Spleen (tissue), 11 donors: ENCODE results near the gene COBLL1. TPM values are rescaled to one million over a fixed set of nuclear protein-coding genes. Genes with fewer than 3 reads are reported as not detected.

ENCODE experiments used
- DNase-seq: peaks from one replicate; pipeline ENCODE4 v3.0.0-alpha.2; 2020
- H3K27ac ChIP-seq, 8 donors: fragments of 200-600 bp; sonication (generic) in 7 of 8; 1 replicate in 4 of 8; 2 replicates in 4 of 8; pipeline versions ENCODE4 v1.5.0 to v1.8.0; 2016 to 2021; ENCODE audit warnings: inconsistent platforms in 4 of 8, mild to moderate bottlenecking in 4 of 8, moderate library complexity in 1 of 8
- H3K27me3 ChIP-seq, 7 donors: fragments of 200-600 bp; sonication (generic) in 6 of 7; replicated peaks in 1 of 7; 1 replicate in 4 of 7; 2 replicates in 3 of 7; pipeline versions ENCODE4 v1.5.0 to v1.8.0; 2016 to 2021; ENCODE audit warnings: inconsistent platforms in 3 of 7, mild to moderate bottlenecking in 1 of 7
- H3K36me3 ChIP-seq, 6 donors: fragments of 200-600 bp; sonication (generic) in 5 of 6; 1 replicate in 4 of 6; 2 replicates in 2 of 6; pipeline versions ENCODE4 v1.5.0 to v1.8.0; 2016 to 2021; ENCODE audit warnings: inconsistent platforms in 2 of 6
- H3K4me1 ChIP-seq, 6 donors: fragments of 200-600 bp; sonication (generic) in 5 of 6; 1 replicate in 3 of 6; 2 replicates in 3 of 6; pipeline versions ENCODE4 v1.5.0 to v1.8.0; 2016 to 2021; ENCODE audit warnings: inconsistent platforms in 3 of 6
- H3K4me3 ChIP-seq, 8 donors: fragments of 200-600 bp; sonication (generic) in 7 of 8; 1 replicate in 4 of 8; 2 replicates in 4 of 8; pipeline versions ENCODE4 v1.5.0 to v1.8.0; 2016 to 2021; ENCODE audit warnings: inconsistent platforms in 4 of 8, mild to moderate bottlenecking in 4 of 8, moderate library complexity in 2 of 8
- H3K9me3 ChIP-seq, 8 donors: fragments of 200-600 bp; sonication (generic) in 7 of 8; 1 replicate in 4 of 8; 2 replicates in 4 of 8; pipeline versions ENCODE4 v1.5.0 to v1.8.0; 2016 to 2021; ENCODE audit warnings: inconsistent platforms in 4 of 8
- CTCF ChIP-seq, 11 experiments: fragments of 200-600 bp in 7 of 11; fragments of 450-650 bp in 4 of 11; sonication (generic) in 4 of 11; IDR thresholded peaks in 8 of 11; conservative IDR thresholded peaks in 3 of 11; 1 replicate in 7 of 11; 2 replicates in 4 of 11; pipeline versions ENCODE4 v1.4.0 to v1.8.0; 2016 to 2021; ENCODE audit warnings: antibody characterized with exemption in 11 of 11, inconsistent platforms in 4 of 11, mild to moderate bottlenecking in 1 of 11
- POLR2A ChIP-seq, 3 donors: fragments of 450-650 bp; IDR thresholded peaks; one replicate each; pipeline ENCODE4 v1.5.1; 2017; ENCODE audit warnings: antibody characterized with exemption in 3 of 3, mild to moderate bottlenecking in 1 of 3
- POLR2AphosphoS5 ChIP-seq, 3 donors: sonication (generic); formaldehyde crosslinking; IDR thresholded peaks; one replicate each; pipeline ENCODE4 v1.5.1; 2017; ENCODE audit warnings: antibody characterized with exemption in 3 of 3
- WGBS, 5 donors: extraction: QIAGEN DNeasy Blood & Tissue Kit in 3 of 5; methylation state at CpG; one replicate each; pipeline versions ENCODE4 v1.1.5 to v1.1.7; 2013 to 2018; 5-methylcytosine and 5-hydroxymethylcytosine counted together
- intact Hi-C: fragments of 100-400 bp; cut with DNase I; formaldehyde crosslinking; loops from one replicate; pipeline ENCODE4 v1.15.0; 2023; ENCODE audit warnings: low total_unique reads
- polyA plus RNA-seq, 3 donors: library from polyadenylated mRNA; stranded (reverse); fragments of 200-250 nt; gene quantifications; one replicate each; pipeline ENCODE4 v1.2.1, GENCODE V29; 2013
- total RNA-seq, 7 donors: library from RNA; depleted of rRNA in 3 of 7; stranded (reverse); fragments of >200 nt in 3 of 7; fragmentation: NEBNext Ultra II Directional in 4 of 7; extraction: Animal tissue kit (Norgen Biotek cat#: 25700) in 4 of 7; gene quantifications; one replicate each; pipeline versions ENCODE4 v1.1.0 to v1.2.1, GENCODE V29; 2016 to 2021
- donor health status: healthy with polysubstance abuse.
- donor health status: DM: no; HTN: no; CAD: no; lungs with moderate emphysema.
- donor health status: DM: no; HTN: no; CAD: no.
- donor health status: Bipolar disorder and iron deficiency.
- donor health status: healthy.
- donor health status: DM: no; HTN: no; CAD: no.
- donor health status: DM: yes; HTN: yes; CAD: no.

Gene COBLL1
- total and polyA plus RNA-seq, 10 donors: 6.4 to 86.8 (median 49.9) TPM

DNA sequence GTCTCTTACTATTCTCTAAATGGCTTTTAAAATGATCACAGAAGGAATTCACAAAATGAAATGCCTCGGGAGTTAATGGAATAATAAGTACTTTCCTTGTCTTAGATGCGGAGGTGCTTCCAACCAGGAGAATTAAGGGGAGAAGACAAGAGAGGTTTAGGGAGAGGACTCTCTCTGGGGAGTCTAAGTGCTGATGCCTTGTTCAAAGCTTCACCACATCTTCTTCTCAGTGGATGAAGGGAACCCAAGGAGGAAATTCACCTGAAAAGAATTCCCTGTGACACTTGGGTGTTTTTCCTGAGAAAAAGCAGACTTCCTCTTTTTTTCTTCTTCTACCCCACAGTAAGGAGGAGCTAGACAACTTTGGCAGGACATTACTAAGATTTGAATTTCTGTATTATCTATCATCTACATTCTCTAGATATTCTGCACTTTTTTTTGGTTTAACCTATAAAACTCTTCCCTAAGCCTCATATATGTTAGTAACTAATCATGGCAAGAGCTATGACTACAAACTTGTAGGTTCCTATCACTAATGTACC lies 150.2 kb downstream of the COBLL1 start:
- no peak overlapping the region for H3K4me3 ChIP-seq
- 89 to 97% (median 92%) methylated on average over 2 of the region's 2 CpGs for WGBS, 5 donors
- no peaks in the 10 kb centered on the region for H3K27me3 ChIP-seq
- TF ChIP-seq POLR2AphosphoS5 (IDR thresholded peaks at IDR 0.05) (no peak), CTCF (IDR thresholded peaks at IDR 0.05 in 8 of 11, conservative IDR thresholded peaks at IDR 0.05 in 3 of 11) (no peak), POLR2A (IDR thresholded peaks at IDR 0.05) (no peak)
- no peaks in the 10 kb centered on the region for H3K4me1 ChIP-seq
- peaks cover 0 to 83% (median 12%) of the 10 kb centered on the region in 6 donors for H3K36me3 ChIP-seq
- no peak overlapping the region for H3K27ac ChIP-seq
- DNase-seq: no peak
- intact Hi-C loops: no loop called here
- no peaks in the 10 kb centered on the region for H3K9me3 ChIP-seq

GRCh38 chr2:164690361-164690760 lies 151.3 kb downstream of the COBLL1 start:
- no peak for TF ChIP-seq POLR2AphosphoS5 (IDR thresholded peaks at IDR 0.05)
- TF ChIP-seq POLR2A (IDR thresholded peaks at IDR 0.05): no peak
- no peak for TF ChIP-seq CTCF (IDR thresholded peaks at IDR 0.05 in 8 of 11, conservative IDR thresholded peaks at IDR 0.05 in 3 of 11)
- Histone ChIP-seq H3K27me3 (no peaks in the 10 kb centered on the region), H3K9me3 (no peaks in the 10 kb centered on the region), H3K36me3 (peaks cover 0 to 85% (median 12%) of the 10 kb centered on the region in 6 donors), H3K27ac (no peak overlapping the region), H3K4me3 (no peak overlapping the region), H3K4me1 (no peaks in the 10 kb centered on the region)
- no peak for DNase-seq
- WGBS, 5 donors: 93 to 99% (median 99%) methylated on average over 2 of the region's 2 CpGs
- intact Hi-C loops: no loop called here

DNA sequence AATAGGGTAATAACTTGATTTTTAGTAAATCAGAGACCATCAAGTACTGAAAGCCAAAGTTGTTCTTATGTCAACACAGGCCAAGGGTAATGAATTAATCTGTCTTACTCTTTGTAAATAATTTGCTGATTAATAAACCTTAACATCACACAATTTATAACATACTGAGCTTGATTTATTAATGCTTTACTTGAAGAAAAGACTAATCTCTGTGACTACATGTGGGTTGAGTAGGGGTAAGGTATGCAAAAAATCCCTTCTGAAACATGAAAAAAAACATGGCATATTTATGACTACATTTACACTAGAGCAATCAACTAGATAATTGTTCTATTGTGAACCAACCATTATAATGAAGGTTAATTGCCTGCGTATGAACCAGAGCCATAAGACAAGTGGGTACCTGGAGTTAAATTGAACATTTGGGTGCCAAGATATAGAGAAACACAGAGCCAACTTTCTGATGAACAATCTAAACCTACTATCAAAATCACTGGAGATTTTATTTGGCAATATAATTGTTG lies 152.7 kb downstream of the COBLL1 start:
- Histone ChIP-seq H3K27me3 (no peaks in the 10 kb centered on the region), H3K4me1 (no peaks in the 10 kb centered on the region), H3K36me3 (peaks cover 0 to 82% (median 12%) of the 10 kb centered on the region in 6 donors), H3K27ac (no peak overlapping the region), H3K9me3 (no peaks in the 10 kb centered on the region), H3K4me3 (no peak overlapping the region)
- DNase-seq: no peak
- intact Hi-C loops: no loop called here
- TF ChIP-seq POLR2A (IDR thresholded peaks at IDR 0.05) (no peak), POLR2AphosphoS5 (IDR thresholded peaks at IDR 0.05) (no peak), CTCF (IDR thresholded peaks at IDR 0.05 in 8 of 11, conservative IDR thresholded peaks at IDR 0.05 in 3 of 11) (no peak)
- 86 to 98% (median 89%) methylated on average over 1 of the region's 1 CpG for WGBS, 5 donors

DNA sequence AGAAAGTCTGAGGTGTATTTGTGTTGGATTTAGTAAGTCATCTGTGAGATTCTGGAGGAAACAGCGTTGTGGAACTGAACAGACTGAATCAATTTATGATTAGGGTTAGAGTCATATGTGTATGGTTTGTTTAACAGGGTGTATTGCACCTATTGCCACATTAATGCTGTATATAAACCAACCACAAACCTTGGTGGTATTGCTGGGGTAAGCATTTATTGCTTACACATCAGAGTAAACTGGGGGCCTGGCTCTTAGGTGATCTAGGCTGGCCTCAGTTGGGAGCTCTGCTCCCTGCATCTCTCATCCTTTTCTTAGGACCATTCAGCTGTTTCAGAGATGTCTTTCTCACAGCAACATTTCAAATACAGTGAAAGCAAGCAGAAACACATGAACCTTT lies 160.6 kb downstream of the COBLL1 start:
- Histone ChIP-seq H3K4me3 (no peak overlapping the region), H3K36me3 (peaks cover 0 to 24% (median 0%) of the 10 kb centered on the region in 6 donors), H3K4me1 (no peaks in the 10 kb centered on the region), H3K9me3 (peaks cover 0 to 15% (median 0%) of the 10 kb centered on the region in 8 donors), H3K27ac (no peak overlapping the region), H3K27me3 (no peaks in the 10 kb centered on the region)
- no peak for DNase-seq
- no peak for TF ChIP-seq CTCF (IDR thresholded peaks at IDR 0.05 in 8 of 11, conservative IDR thresholded peaks at IDR 0.05 in 3 of 11)
- TF ChIP-seq POLR2AphosphoS5 (IDR thresholded peaks at IDR 0.05): no peak
- no peak for TF ChIP-seq POLR2A (IDR thresholded peaks at IDR 0.05)
- intact Hi-C loops: no loop called here
- 85 to 95% (median 91%) methylated on average over 1 of the region's 1 CpG for WGBS, 5 donors
